ENCODE measurements around the gene OPCML.

OPCML gene

DNA sequence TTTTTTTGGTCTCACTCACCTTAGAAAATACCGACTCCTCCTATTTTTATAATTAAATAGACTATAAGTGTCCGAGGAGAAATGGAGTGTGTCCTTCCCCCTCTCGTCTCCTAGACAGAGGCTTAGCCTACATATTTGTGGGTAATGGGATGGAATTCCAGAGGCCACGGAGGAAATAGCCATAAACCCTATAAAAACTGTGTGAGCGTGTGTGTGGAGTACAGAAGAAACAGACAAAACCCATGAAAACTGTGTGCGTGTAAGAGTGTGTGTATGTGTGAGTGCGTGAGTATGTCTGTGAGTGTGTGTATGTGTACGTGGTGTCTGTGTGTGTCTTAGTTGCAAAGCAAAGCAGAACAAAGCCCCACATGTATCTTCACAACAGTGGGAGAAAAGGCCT lies 883.5 kb downstream of the OPCML start:
- no peak overlapping the region for H2AFZ ChIP-seq (ENCODE audit: low read depth, low read length)
- H3K27me3 ChIP-seq (ENCODE audit: insufficient read depth, low read length), result no peaks in the 10 kb centered on the region
- no peak overlapping the region for H3K4me3 ChIP-seq (ENCODE audit: low read length)
- no peaks in the 10 kb centered on the region for H3K9me3 ChIP-seq (ENCODE audit: low read length)
- no peaks in the 10 kb centered on the region for H3K36me3 ChIP-seq (ENCODE audit: insufficient read depth, low read length)
- H3K4me1 ChIP-seq (ENCODE audit: insufficient read depth, low read length), result peaks cover 2% of the 10 kb centered on the region

DNA sequence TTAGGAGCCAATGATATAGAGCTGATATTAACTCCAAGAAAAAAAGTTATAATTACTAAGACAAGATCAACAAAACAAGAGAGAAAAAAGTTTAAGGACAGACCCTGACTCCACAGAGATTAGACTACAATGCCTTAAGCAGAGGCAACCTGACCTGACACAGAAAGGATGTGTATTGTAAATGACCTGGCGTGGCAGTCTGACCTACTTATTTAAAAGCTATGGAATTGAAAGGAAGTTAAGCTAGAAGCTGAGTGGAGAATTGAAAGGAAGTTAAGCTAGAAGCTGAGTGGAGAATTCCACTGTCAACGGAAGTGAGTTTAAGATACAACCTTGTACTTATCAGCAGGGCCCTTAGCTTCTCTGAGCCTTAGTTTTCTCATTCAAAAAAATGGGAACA lies 885.4 kb downstream of the OPCML start:
- H2AFZ ChIP-seq (ENCODE audit: low read depth, low read length), result no peak overlapping the region
- H3K36me3 ChIP-seq (ENCODE audit: insufficient read depth, low read length), result no peaks in the 10 kb centered on the region
- no peak overlapping the region for H3K4me3 ChIP-seq (ENCODE audit: low read length)
- H3K27me3 ChIP-seq (ENCODE audit: insufficient read depth, low read length), result no peaks in the 10 kb centered on the region
- H3K4me1 ChIP-seq (ENCODE audit: insufficient read depth, low read length), result peaks cover 2% of the 10 kb centered on the region
- no peaks in the 10 kb centered on the region for H3K9me3 ChIP-seq (ENCODE audit: low read length)

DNA sequence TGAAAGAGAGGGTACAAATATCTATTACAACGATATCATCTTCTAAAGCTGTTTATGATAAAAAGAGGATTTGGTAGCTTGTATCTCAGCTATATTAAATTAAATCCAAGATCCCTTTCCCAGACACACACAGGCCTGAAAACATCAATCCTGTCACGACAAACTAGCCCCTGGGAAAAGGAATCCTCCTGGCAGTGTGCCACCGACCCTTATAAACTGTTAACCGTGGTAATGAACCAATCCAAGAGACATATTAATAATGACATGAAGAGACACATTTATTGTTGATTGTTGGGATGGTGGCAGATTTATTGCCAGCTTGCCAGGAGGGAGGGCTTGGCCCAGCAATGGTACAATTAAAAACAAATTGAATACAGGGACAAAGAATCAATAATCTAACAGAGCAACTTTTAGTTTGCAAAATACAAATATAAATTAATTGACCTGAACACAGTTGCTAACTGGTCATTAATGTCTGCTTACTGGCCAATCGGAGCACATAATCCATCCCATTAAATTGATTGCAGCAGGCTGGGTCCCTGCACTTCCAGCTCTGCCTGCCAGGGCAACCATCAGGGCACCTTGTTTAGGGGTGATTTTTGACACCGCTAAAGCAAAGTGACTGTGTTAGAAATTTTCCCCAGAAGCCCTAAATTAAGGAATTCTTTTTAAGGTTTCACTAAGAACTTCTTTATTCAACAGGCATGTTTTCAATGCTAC lies 887.6 kb downstream of the OPCML start:
- Histone ChIP-seq H3K4me3 (ENCODE audit: low read length) (no peak overlapping the region), H2AFZ (ENCODE audit: low read depth, low read length) (no peak overlapping the region), H3K4me1 (ENCODE audit: insufficient read depth, low read length) (peaks cover 2% of the 10 kb centered on the region), H3K27me3 (ENCODE audit: insufficient read depth, low read length) (no peaks in the 10 kb centered on the region), H3K36me3 (ENCODE audit: insufficient read depth, low read length) (no peaks in the 10 kb centered on the region), H3K9me3 (ENCODE audit: low read length) (no peaks in the 10 kb centered on the region)

DNA sequence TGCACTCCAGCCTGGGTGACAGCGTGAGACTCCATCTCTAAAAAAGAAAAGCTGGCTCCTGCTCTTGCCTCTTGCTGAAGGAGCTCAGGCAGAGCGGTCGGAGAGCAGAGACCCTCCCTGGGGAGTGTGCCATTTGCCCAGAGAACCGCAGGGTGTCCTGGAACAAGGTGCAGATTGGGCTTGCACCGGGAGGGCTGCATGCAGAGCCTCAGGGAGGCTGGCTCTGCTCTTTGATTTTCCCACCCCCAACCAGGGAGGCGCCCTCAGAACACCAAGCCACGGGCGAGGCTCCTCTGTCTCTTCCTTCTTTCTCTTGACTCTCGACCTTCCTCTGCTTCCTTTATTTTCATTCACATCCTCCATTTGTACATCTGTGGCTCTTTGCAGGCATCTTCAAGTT lies 889.1 kb downstream of the OPCML start:
- Histone ChIP-seq H3K4me3 (ENCODE audit: low read length) (no peak overlapping the region), H3K9me3 (ENCODE audit: low read length) (no peaks in the 10 kb centered on the region), H3K36me3 (ENCODE audit: insufficient read depth, low read length) (no peaks in the 10 kb centered on the region), H3K4me1 (ENCODE audit: insufficient read depth, low read length) (peaks cover 2% of the 10 kb centered on the region), H2AFZ (ENCODE audit: low read depth, low read length) (no peak overlapping the region), H3K27me3 (ENCODE audit: insufficient read depth, low read length) (no peaks in the 10 kb centered on the region)

DNA sequence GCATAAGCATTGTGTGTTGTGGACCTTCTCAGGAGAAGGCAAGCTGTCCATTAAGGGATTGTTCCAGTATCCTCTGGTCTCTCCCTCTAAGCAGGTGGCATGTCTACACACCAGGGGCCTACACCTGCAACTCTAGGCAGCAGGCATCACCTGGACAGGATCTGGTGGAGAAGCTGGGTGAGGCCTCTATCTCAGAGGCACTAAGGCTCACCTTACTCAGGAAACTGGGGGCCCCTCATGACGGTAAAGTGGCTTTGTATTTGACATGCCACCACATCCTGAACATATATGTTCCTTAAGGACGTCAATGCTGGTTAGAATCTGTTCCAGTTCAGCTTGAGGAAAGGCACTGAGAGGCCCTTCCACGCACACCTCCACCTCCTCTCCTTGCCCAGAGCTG lies 891.3 kb downstream of the OPCML start:
- no peaks in the 10 kb centered on the region for H3K4me1 ChIP-seq (ENCODE audit: insufficient read depth, low read length)
- H2AFZ ChIP-seq (ENCODE audit: low read depth, low read length), result no peak overlapping the region
- no peaks in the 10 kb centered on the region for H3K9me3 ChIP-seq (ENCODE audit: low read length)
- H3K4me3 ChIP-seq (ENCODE audit: low read length), result no peak overlapping the region
- H3K36me3 ChIP-seq (ENCODE audit: insufficient read depth, low read length), result no peaks in the 10 kb centered on the region
- no peaks in the 10 kb centered on the region for H3K27me3 ChIP-seq (ENCODE audit: insufficient read depth, low read length)

DNA sequence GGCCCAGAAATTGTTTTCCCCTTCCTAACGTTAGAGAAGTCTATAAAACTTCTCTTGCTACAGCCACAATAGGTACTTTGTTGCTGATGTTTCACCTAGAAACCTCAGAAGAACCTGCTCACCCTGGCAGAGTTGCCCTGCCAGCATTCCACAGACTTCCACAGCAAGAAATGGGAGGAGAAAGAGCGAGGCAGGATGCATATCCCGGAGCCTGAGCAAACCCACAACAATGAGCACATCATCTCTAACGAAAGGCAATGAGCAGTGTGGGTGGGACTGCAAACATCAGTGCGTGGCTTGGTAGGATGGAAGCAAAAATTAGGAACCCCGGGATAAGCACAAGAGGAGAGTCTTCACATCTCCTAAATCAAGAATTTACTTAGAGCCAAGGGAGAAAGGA lies 892.3 kb downstream of the OPCML start:
- no peak overlapping the region for H3K4me3 ChIP-seq (ENCODE audit: low read length)
- no peak overlapping the region for H2AFZ ChIP-seq (ENCODE audit: low read depth, low read length)
- no peaks in the 10 kb centered on the region for H3K36me3 ChIP-seq (ENCODE audit: insufficient read depth, low read length)
- no peaks in the 10 kb centered on the region for H3K9me3 ChIP-seq (ENCODE audit: low read length)
- no peaks in the 10 kb centered on the region for H3K4me1 ChIP-seq (ENCODE audit: insufficient read depth, low read length)
- H3K27me3 ChIP-seq (ENCODE audit: insufficient read depth, low read length), result no peaks in the 10 kb centered on the region

DNA sequence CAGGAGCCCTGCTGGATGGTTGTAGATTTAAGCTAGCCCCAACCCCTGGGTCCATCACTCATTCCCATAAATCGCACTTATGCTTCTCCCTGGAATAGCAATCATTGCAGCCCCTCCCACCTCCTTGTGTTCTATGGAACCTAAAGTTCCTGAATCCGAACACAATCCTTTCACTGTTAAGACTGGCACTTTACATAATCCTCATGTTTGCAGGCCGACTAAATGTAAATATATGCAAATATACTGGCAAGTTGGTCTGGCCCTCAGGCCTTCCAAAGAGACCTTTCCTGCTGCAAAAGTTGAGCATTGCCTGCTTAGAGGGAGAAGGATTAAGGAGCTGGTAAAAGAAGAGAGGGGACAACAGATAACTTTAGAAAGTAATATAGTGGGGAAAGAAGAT lies 892.9 kb downstream of the OPCML start:
- Histone ChIP-seq H3K27me3 (ENCODE audit: insufficient read depth, low read length) (no peaks in the 10 kb centered on the region), H3K4me3 (ENCODE audit: low read length) (no peak overlapping the region), H2AFZ (ENCODE audit: low read depth, low read length) (no peak overlapping the region), H3K4me1 (ENCODE audit: insufficient read depth, low read length) (no peaks in the 10 kb centered on the region), H3K36me3 (ENCODE audit: insufficient read depth, low read length) (no peaks in the 10 kb centered on the region), H3K9me3 (ENCODE audit: low read length) (no peaks in the 10 kb centered on the region)

DNA sequence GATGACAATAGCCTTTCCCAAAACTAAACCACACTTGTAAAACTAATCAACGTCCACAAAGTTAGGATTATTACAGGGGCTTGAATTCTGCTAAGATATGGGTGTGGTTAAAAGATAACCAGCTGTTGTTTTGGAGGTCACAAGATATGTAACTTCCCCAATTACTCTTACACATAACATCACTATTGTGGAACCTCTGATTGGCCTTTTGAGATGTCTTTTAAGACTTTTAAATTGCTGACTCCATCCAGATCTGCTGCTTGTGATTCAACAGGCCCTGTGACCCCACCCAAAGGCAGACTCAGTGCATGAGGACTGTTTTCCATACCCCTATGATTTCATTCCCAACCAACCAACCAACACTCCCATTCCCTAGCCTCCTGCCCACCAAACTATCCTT lies 893.9 kb downstream of the OPCML start:
- Histone ChIP-seq H3K9me3 (ENCODE audit: low read length) (no peaks in the 10 kb centered on the region), H3K36me3 (ENCODE audit: insufficient read depth, low read length) (no peaks in the 10 kb centered on the region), H3K27me3 (ENCODE audit: insufficient read depth, low read length) (no peaks in the 10 kb centered on the region), H3K4me1 (ENCODE audit: insufficient read depth, low read length) (no peaks in the 10 kb centered on the region), H3K4me3 (ENCODE audit: low read length) (no peak overlapping the region), H2AFZ (ENCODE audit: low read depth, low read length) (no peak overlapping the region)

DNA sequence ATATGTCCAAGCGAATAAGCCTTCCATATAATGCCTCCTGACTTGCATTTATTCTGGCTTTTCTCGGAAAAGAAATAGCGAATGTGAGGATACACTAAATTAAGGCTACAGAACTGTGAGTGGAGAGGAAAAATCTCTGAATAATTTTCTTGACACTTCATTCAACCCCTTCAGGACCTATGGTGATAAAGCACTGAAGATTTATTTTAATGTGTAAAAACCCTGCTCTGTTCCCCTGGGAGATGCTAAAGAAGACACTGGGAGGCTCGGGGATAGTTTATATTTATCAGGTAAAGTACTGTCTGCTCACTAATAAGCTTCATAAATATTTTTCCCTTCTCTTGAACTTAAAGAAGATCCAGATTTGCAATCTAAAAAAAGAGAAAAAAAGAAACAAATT lies 895.8 kb downstream of the OPCML start:
- no peak overlapping the region for H3K4me3 ChIP-seq (ENCODE audit: low read length)
- no peak overlapping the region for H2AFZ ChIP-seq (ENCODE audit: low read depth, low read length)
- H3K4me1 ChIP-seq (ENCODE audit: insufficient read depth, low read length), result no peaks in the 10 kb centered on the region
- no peaks in the 10 kb centered on the region for H3K27me3 ChIP-seq (ENCODE audit: insufficient read depth, low read length)
- H3K36me3 ChIP-seq (ENCODE audit: insufficient read depth, low read length), result no peaks in the 10 kb centered on the region
- H3K9me3 ChIP-seq (ENCODE audit: low read length), result no peaks in the 10 kb centered on the region

DNA sequence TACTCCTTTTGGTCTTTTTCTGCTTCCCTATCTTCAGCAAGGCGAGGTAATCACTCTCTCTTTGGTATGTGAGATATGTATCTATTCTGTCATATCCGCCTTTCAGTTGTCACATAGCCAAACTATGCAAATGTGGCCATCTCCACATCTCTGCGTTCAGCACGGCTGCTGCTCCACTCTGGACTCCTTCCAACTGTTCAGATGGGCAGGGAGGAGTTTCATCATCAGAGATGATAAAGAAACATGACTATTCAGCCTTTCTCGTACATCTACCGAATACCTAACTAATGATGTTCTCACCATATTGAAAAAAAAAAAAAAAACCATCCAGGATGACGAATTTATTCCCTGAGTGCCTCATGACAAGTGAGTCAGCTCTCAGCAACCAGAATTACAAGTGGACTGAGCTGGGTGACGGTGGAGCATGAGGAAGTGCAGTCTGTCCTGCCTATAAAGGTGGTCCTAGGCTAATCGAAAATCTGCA lies 899.6 kb downstream of the OPCML start:
- Histone ChIP-seq H3K27me3 (ENCODE audit: insufficient read depth, low read length) (no peaks in the 10 kb centered on the region), H2AFZ (ENCODE audit: low read depth, low read length) (no peak overlapping the region), H3K4me3 (ENCODE audit: low read length) (no peak overlapping the region), H3K9me3 (ENCODE audit: low read length) (no peaks in the 10 kb centered on the region), H3K36me3 (ENCODE audit: insufficient read depth, low read length) (no peaks in the 10 kb centered on the region), H3K4me1 (ENCODE audit: insufficient read depth, low read length) (no peaks in the 10 kb centered on the region)

DNA sequence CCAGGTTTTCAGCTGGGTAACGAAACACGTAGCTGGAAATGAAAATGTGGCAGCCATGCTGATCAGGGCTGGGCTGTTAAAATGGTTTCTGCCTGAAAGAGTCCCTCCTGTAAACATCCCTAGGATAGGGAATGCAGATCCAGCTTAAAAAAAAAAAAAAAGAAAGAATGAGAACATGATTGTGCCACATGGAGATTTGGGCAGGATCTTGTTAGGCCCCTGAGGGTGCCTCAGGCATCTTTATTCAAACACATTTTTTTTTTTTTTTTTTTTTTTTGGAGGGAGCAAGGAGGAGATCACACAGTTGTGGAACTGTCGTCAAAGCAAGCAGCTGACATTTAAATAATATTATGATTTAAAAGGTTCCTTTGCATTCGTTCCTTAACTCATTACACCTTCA lies 900.3 kb downstream of the OPCML start:
- Histone ChIP-seq H3K4me3 (ENCODE audit: low read length) (no peak overlapping the region), H3K4me1 (ENCODE audit: insufficient read depth, low read length) (no peaks in the 10 kb centered on the region), H3K36me3 (ENCODE audit: insufficient read depth, low read length) (no peaks in the 10 kb centered on the region), H3K9me3 (ENCODE audit: low read length) (no peaks in the 10 kb centered on the region), H2AFZ (ENCODE audit: low read depth, low read length) (no peak overlapping the region), H3K27me3 (ENCODE audit: insufficient read depth, low read length) (no peaks in the 10 kb centered on the region)

DNA sequence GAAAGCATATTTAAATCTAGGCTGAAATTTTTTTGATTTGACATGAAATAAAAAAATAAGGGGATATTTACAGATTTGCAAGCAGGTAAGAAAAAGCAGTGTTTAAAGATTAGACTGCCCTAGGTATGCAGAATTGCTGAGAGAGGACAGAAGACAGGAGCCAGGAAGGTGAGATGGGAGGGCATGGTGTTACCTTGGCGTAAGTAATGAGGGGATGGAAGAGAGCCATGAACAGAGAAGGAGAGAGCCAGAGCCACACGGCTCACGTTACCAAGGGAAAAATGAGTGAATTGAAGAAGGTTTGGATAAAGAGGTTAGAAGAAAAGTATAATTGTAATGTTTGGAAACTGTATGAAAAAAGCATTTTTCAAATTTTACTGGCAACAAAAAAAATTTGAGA lies 904.3 kb downstream of the OPCML start:
- Histone ChIP-seq H2AFZ (ENCODE audit: low read depth, low read length) (no peak overlapping the region), H3K4me3 (ENCODE audit: low read length) (no peak overlapping the region), H3K9me3 (ENCODE audit: low read length) (no peaks in the 10 kb centered on the region), H3K36me3 (ENCODE audit: insufficient read depth, low read length) (no peaks in the 10 kb centered on the region), H3K27me3 (ENCODE audit: insufficient read depth, low read length) (no peaks in the 10 kb centered on the region), H3K4me1 (ENCODE audit: insufficient read depth, low read length) (no peaks in the 10 kb centered on the region)

DNA sequence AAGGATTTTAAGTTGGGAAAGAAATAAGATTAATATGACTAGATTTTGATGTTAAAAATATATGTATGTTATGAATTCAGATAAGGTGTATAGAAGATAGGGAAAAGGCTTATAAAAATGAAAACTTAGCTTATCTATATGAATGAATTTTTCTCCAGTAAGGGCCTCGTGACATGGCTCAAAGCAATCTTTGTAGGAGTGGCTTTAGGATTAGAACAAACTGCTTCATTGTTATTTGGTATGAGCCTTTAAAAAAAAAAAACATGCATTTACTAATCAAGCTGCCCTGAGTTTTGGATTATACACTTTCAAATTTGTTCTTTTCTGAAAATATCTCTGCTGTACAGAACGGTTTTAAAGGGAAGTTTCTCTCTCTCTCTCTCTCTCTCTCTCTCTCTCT lies 905.9 kb downstream of the OPCML start:
- no peaks in the 10 kb centered on the region for H3K27me3 ChIP-seq (ENCODE audit: insufficient read depth, low read length)
- H2AFZ ChIP-seq (ENCODE audit: low read depth, low read length), result no peak overlapping the region
- peaks cover 14% of the 10 kb centered on the region for H3K4me1 ChIP-seq (ENCODE audit: insufficient read depth, low read length)
- no peak overlapping the region for H3K4me3 ChIP-seq (ENCODE audit: low read length)
- no peaks in the 10 kb centered on the region for H3K36me3 ChIP-seq (ENCODE audit: insufficient read depth, low read length)
- H3K9me3 ChIP-seq (ENCODE audit: low read length), result no peaks in the 10 kb centered on the region

DNA sequence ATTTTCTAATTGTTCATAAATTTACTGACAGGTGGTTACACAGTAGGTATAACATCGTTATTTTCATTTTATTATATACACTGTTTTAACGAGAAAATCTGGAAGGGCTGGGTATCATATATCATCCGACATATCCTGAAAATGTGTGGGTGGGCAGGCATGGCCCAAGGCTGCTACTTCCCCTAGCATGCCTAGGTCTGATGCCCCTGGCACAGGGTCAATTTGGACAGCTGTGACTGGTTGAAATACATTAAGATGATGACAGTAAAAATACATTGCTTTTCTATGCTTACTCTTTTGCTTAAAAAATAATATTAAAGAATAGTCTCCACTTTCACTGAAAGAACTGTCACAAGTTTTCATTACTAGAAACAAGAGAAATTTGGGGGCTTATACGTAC lies 908.8 kb downstream of the OPCML start:
- Histone ChIP-seq H3K4me3 (ENCODE audit: low read length) (no peak overlapping the region), H3K9me3 (ENCODE audit: low read length) (no peaks in the 10 kb centered on the region), H3K27me3 (ENCODE audit: insufficient read depth, low read length) (no peaks in the 10 kb centered on the region), H3K4me1 (ENCODE audit: insufficient read depth, low read length) (peaks cover 18% of the 10 kb centered on the region), H3K36me3 (ENCODE audit: insufficient read depth, low read length) (no peaks in the 10 kb centered on the region), H2AFZ (ENCODE audit: low read depth, low read length) (no peak overlapping the region)

All from neuron (in vitro differentiated cells).